ENCODE data around the gene SLC25A4. TPM values are rescaled to one million over a fixed set of nuclear protein-coding genes. Genes with fewer than 3 reads are reported as not detected.

SLC25A4 gene
- total RNA-seq, 1 experiment from 2014 or later = 16.9 TPM

- no peak for DNase-seq (ENCODE audit: extremely low read depth, low read depth)
Measured at GRCh38 chr4:185119927-185120630, 23.0 kb upstream of the SLC25A4 start.

- DNase-seq (ENCODE audit: extremely low read depth, low read depth) = no peak
Measured at GRCh38 chr4:185120631-185120946, 22.5 kb upstream of the SLC25A4 start.

- no peak for DNase-seq (ENCODE audit: extremely low read depth, low read depth)
Measured at GRCh38 chr4:185122681-185123345, 20.3 kb upstream of the SLC25A4 start.

- no peak for DNase-seq (ENCODE audit: extremely low read depth, low read depth)
Measured at GRCh38 chr4:185124006-185124405, 19.1 kb upstream of the SLC25A4 start.

DNA sequence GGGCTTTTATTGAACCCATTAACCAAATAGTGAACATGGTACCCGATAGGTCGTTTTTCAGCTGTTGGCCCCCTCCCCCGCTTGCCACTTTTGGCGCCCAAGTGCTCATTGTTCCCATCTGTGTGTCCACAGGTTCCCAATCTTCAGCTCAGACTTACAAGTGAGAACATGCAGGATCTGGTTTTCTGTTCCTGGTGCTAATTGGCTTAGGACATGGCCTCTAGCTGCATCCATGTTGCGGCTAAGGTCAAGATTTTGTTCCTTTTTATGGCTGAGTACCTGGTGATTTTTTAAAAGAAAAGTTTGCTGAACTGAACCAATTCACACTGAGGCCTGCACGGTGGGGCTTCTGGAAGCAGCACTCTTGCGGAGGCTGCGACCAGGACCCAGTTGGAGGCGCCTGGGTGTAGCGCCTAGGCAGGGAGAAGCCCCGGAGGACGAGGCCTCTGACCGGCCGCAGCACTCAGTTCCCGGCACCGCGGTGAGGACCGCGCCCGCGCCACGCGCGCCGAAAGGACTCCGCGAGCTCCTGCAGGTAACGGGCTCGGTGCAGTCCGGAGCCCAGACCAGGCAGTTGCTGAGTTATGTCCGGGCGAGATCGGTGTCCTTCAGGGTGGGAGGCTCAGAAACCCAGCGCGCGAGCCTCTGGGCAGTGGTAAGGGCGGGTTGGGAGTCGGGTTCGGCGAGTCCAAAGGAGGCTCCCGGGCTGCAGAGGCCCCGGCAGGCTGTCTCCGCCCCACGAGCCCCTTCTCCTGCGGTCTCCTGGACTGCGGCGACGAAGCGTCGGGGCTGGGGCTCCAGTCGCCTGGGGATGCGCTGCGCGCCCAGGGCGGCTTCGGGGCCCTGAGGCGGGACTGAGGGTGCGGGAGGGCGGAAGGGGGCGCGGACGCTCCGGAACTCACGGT is 15.8 kb upstream of the SLC25A4 start:
- DNase-seq (ENCODE audit: extremely low read depth, low read depth) = no peak

GRCh38 chr4:185128272-185129119 is 14.6 kb upstream of the SLC25A4 start:
- DNase-seq (ENCODE audit: extremely low read depth, low read depth) = no peak

DNA sequence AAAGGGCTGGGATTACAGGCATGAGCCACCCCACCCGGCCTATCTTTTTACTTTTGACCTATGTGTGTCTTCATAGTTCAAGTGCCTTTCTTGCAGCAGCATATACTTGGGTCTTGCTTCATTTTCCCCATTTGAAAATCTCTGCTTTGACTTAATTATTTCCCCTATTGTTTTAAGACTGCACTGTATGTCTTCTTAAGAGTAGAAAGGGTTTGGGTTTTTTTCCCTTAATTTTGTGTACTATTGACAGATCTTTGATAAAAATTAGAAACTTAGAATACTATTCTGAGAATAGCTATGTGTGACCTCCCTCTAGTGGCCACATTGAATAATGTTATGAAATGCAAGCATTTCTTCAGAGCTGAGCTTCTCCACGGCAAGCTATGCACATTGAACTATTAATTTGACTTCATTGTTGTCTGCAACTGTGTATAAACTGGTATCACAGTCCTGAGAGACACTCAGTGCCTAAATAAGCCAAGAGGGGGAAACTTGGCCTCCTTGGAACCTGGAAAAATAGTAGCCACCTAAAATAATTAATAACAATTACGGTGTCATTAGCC is 8.7 kb upstream of the SLC25A4 start:
- DNase-seq (ENCODE audit: extremely low read depth, low read depth) = no peak

GRCh38 chr4:185137233-185137925 is 5.7 kb upstream of the SLC25A4 start:
- DNase-seq (ENCODE audit: extremely low read depth, low read depth) = no peak

- no peak for DNase-seq (ENCODE audit: extremely low read depth, low read depth)
Measured at GRCh38 chr4:185138161-185138560, 4.9 kb upstream of the SLC25A4 start.

DNA sequence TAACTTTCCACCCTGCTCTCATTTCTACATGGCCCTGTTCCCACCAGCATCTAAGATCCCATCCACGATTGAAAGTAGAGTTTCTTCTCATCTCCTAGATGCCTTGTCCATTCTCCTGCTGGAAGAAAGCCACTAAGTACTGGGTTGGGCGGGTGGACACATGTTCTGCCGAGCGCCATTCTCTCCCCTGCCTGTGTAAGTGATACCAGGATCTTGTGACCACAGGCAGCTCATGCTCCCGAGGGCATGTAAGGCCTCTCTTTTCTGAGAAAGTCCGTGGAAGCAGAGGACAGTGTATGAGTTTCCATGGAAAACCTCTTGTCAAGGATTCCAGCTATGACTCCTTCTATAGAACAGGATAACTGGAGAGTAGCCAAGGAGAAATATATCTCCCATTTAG is 3.3 kb upstream of the SLC25A4 start:
- DNase-seq (ENCODE audit: extremely low read depth, low read depth) = no peak

- no peak for DNase-seq (ENCODE audit: extremely low read depth, low read depth)
Measured at GRCh38 chr4:185141777-185142176, 1.3 kb upstream of the SLC25A4 start.

DNA sequence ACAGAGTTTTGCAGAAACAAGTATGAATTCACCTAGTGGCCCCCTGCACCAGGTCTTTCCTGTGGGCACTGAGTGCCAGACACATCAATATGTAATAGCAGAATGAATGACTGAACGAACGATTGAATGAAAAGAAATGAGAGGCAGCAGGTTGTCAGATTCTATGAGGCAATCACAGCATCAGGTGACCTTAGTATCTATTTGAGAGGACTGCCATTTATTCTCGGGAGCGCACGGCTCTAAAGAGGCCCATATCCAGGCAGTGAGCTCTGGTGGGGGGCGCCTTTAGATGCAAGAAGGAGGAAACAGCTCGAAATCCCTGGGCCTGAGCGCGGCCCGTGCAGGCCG is 528 bp upstream of the SLC25A4 start:
- no peak for DNase-seq (ENCODE audit: extremely low read depth, low read depth)

DNA sequence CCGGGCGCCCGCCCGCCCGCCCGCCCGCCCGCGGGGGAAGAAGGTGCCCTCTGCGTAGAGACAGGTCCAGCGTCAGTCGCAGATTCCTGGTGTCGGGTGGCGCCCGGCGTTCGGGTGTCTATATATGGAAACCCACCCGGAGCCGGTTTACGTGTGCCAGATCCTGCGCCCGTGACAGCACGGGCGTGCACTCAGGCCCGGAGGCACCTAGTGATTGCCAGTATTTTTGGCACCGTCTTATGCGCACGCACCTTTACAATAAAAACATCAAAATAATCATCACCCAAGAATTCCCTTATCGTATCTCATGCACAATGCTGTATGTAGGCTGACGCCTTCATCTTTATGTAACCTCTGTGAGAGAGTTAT is 519 bp downstream of the SLC25A4 start:
- no peak for DNase-seq (ENCODE audit: extremely low read depth, low read depth)

DNA sequence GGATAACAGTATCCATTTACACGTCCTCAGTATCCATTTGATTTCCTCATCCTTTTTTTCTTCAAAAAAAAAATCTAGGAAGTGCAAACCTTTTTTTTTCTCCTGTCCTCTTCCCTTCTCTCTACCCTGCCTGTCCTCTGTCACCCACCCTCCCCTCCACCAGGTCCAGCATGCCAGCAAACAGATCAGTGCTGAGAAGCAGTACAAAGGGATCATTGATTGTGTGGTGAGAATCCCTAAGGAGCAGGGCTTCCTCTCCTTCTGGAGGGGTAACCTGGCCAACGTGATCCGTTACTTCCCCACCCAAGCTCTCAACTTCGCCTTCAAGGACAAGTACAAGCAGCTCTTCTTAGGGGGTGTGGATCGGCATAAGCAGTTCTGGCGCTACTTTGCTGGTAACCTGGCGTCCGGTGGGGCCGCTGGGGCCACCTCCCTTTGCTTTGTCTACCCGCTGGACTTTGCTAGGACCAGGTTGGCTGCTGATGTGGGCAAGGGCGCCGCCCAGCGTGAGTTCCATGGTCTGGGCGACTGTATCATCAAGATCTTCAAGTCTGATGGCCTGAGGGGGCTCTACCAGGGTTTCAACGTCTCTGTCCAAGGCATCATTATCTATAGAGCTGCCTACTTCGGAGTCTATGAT is 1.7 kb downstream of the SLC25A4 start:
- no peak for DNase-seq (ENCODE audit: extremely low read depth, low read depth)

- no peak for DNase-seq (ENCODE audit: extremely low read depth, low read depth)
Measured at GRCh38 chr4:185145572-185145971, 2.5 kb downstream of the SLC25A4 start.

DNA sequence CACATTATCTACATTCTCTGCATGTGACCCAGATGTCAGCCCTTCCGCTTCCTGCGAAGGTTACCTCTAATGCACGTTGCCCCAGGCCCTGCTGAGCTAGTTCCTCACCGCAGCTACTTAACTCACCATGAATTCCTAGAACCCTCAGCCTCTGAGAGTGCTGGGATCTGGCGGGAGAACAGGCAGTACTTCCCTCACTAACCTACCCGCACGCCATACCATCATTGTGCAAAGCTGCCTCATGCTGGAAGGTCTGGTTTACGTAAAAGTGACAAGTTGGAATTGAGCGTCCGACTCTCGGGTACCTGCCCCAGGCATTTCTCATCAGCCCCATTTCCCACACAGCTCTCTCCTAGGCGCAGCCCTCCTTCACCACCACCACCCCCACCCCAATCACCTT is 6.3 kb downstream of the SLC25A4 start:
- no peak for DNase-seq (ENCODE audit: extremely low read depth, low read depth)

- no peak for DNase-seq (ENCODE audit: extremely low read depth, low read depth)
Measured at GRCh38 chr4:185151296-185151695, 8.2 kb downstream of the SLC25A4 start.

DNA sequence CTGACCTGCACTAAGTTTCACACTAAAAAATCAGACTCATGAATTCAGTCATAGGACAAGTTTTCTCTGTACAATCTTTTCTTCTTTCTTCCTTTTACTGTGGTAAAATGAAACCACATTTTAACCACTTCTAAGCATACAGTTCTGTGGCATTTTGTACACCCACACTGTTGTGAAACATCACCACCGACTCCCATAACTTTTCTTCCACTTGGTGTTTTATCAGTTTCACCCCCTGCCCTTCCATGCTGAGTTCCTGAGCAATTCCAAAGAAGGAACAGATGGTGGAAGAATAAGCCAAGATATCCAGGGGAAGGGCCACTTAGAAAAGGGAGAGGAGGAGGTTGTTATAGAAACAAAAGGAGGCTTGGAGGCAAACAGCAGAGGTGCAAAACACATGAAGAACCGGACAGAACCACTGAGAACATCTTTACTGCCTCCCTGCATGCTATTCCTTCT is 22.6 kb downstream of the SLC25A4 start:
- no peak for DNase-seq (ENCODE audit: extremely low read depth, low read depth)

DNA sequence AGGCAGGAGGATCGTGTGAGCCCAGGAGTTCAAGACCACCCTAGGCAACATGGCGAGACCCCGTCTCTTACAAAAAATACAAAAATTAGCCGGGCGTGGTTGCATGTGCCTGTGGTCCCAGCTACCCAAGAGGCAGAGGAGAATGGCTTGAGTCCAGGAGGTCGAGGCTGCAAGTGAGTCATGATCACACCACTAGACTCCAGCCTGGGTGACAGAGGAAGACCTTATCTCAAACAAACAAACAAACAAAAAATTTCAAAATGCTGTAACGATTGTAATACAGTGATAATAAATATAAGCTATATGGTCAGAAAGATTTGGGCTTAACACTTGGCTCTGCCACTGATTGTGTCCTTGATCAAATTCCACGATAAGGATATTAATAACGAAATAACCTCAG is 24.2 kb downstream of the SLC25A4 start:
- no peak for DNase-seq (ENCODE audit: extremely low read depth, low read depth)
